H1 (cell line): Measurements from ENCODE around the gene METRN. TPM values are rescaled to one million over a fixed set of nuclear protein-coding genes. Genes with fewer than 3 reads are reported as not detected.

Experiments used
- ASH2L ChIP-seq: fragments of 200-600, 300-600 bp; sonication (generic); IDR thresholded peaks from one replicate; pipeline ENCODE4 v1.7.1; 2017; ENCODE audit warnings: low read length
- CHD7 ChIP-seq: fragments of 300-600 bp; sonication (generic); IDR thresholded peaks from 2 replicates; pipeline ENCODE4 v1.7.1; 2012; ENCODE audit warnings: low read length, moderate library complexity, mild to moderate bottlenecking, inconsistent platforms; ENCODE audit not compliant: insufficient replicate concordance
- CTBP2 ChIP-seq: IDR thresholded peaks from 2 replicates; pipeline ENCODE4 v1.7.0; 2011; ENCODE audit warnings: borderline replicate concordance, mild to moderate bottlenecking, moderate library complexity, mixed read lengths, low read length; ENCODE audit not compliant: insufficient read depth, insufficient read length
- EZH2 ChIP-seq: fragments of 200-600 bp; sonication (generic); IDR thresholded peaks from 2 replicates; pipeline ENCODE4 v1.7.1; 2012; ENCODE audit warnings: low read depth, mild to moderate bottlenecking, moderate library complexity, low read length, inconsistent platforms; ENCODE audit not compliant: severe bottlenecking
- HDAC6 ChIP-seq: IDR thresholded peaks from one replicate; pipeline ENCODE4 v1.7.1; 2012; ENCODE audit warnings: low read depth, mild to moderate bottlenecking, inconsistent platforms, low read length, moderate library complexity
- NANOG ChIP-seq: IDR thresholded peaks from 2 replicates; pipeline ENCODE4 v1.6.1; 2011; ENCODE audit warnings: low read length, low read depth, mild to moderate bottlenecking, inconsistent platforms; ENCODE audit not compliant: insufficient read depth, poor library complexity, severe bottlenecking
- SIX5 ChIP-seq: IDR thresholded peaks from 2 replicates; pipeline ENCODE4 v1.6.1; 2011; ENCODE audit warnings: mild to moderate bottlenecking, low read depth, low read length
- SP1 ChIP-seq: IDR thresholded peaks from 2 replicates; pipeline ENCODE4 v1.6.1; 2011; ENCODE audit warnings: low read depth, low read length
- SP2 ChIP-seq: IDR thresholded peaks from 2 replicates; pipeline ENCODE4 v1.6.1; 2012; ENCODE audit warnings: mild to moderate bottlenecking, low read length, inconsistent platforms
- ZNF274 ChIP-seq: IDR thresholded peaks from 2 replicates; pipeline ENCODE4 v1.7.0; 2012; ENCODE audit warnings: low read length, borderline replicate concordance; ENCODE audit errors: extremely low read depth
- polyA plus RNA-seq, 7 experiments: library from polyadenylated mRNA; depleted of rRNA in 3 of 7; stranded (reverse) in 5 of 7; unstranded in 2 of 7; fragments of >200 nt in 5 of 7; fragments of 200-250 nt in 2 of 7; gene quantifications; 1 replicate in 5 of 7; 2 replicates in 1 of 7; 4 replicates in 1 of 7; pipeline versions ENCODE4 v1.2.1 to v1.2.3, GENCODE V29; 2011 to 2013; ENCODE audit warnings: missing spikeins in 2 of 7, mixed read lengths in 2 of 7
- total RNA-seq: library from RNA; stranded (reverse); fragmentation: NEBNext Ultra II Directional; extraction: Animal tissue kit (Norgen Biotek cat#: 25700); gene quantifications from 2 replicates; pipeline ENCODE4 v1.2.1, GENCODE V29; 2021

Gene METRN
- total and polyA plus RNA-seq, 2 of the 8 experiments (the other 6 are each of a cell fraction or from before 2014, with no cell fraction given): 18.7 to 25.8 TPM

- TF ChIP-seq CHD7 (no peak), CTBP2 (no peak), HDAC6 (no peak), SP2 (no peak), SP1 (no peak), ASH2L (no peak), EZH2 (no peak), NANOG (no peak), SIX5 (no peak), ZNF274 (no peak)
Observed at GRCh38 chr16:670485-671352, 44.2 kb upstream of the METRN start (continued).
